GF-D8 (cell line): Measurements from ENCODE around the gene NDUFA6.
"Not testable (repeated sequence)": the region's sequence is repeated elsewhere in the genome, so short reads cannot be mapped to it uniquely, and the experiment has no call there.

Experiments used
- DNase-seq: peaks from one replicate; lab custom pipeline; 2025; lab: John Stamatoyannopoulos, UW

The NDUFA6 gene

DNA sequence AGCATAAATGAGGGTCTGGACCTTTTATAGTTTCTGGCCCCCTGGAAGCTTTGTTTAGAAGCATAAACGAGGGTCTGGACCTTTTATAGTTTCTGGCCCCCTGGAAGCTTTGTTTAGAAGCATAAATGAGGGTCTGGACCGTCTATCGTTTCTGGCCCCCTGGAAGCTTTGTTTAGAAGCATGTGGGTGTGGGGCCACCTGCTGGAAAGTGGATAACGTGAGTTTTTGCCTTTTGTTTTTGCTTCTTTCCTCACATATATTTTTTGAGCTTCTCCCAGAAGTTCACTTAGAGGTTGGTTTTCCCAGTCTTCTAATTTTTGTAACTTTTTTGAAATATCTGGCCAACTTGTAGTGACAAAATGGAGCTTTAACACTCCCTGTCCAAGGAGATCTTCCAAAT, 22.2 kb upstream of the NDUFA6 start:
- DNase-seq: not testable (repeated sequence)

GRCh38 chr22:42111798-42112197, 21.2 kb upstream of the NDUFA6 start:
- DNase-seq: no peak

DNA sequence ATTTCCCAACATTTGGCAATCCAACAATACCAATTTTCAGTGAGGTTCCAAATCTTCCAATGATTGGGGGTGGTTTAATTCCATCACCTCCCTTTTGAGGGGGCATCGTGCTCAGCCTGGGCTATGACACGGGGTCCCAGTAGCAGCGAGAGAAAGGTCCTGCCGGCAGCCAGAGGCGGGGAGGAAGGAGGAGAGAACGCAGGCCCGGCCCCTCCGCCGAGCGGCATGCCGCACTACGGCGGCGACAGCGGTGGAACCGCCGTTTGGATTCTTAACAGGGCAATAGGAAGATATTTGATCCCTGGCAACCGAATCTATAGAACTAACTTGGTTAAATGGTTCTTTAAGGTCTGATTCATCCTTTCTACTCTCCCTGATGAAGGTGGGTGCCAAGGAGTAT, 18.3 kb upstream of the NDUFA6 start:
- DNase-seq: no peak

GRCh38 chr22:42104332-42104860, 13.8 kb upstream of the NDUFA6 start:
- not testable (repeated sequence) for DNase-seq

- DNase-seq: no peak
These were observed 10.6 kb upstream of the NDUFA6 start for GRCh38 chr22:42101199-42101598.

DNA sequence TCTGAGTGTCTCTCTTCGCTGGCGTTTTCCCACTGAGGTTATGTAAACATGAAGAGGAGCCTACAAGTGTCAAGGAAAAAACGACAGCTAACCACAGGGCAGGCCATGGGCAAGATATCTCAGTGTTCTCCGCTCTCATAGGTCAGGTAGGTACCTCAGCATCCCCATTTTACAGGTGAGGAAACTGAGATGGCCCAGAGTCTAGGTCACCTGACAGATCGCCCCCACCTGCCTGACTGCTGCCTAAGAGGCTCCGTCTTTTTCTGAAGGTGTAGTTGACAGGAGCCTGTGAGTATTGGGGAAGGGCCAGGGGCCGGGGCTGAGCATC, 847 bp upstream of the NDUFA6 start:
- no peak for DNase-seq

GRCh38 chr22:42086051-42086450, 4.5 kb downstream of the NDUFA6 start:
- no peak for DNase-seq

DNA sequence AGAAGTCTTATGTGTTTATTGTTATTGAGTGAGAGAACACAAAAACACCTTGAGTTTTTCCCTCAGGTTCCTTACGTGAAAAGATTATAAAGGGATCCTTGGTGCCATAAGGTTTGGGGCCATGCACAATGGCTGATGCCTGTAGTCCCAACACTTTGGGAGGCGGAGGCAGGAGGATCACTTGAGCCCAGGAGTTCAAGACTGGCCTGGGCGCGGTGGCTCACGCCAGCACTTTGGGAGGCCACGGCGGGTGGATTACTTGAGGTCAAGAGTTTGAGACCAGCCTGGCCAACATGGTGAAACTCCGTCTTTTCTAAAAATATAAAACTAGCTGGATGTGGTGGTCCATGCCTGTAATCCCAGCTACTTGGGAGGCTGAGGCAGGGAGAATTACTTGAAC, 5.7 kb downstream of the NDUFA6 start:
- no peak for DNase-seq

GRCh38 chr22:42083119-42083518, 7.5 kb downstream of the NDUFA6 start:
- no peak for DNase-seq

GRCh38 chr22:42080287-42080686, 10.3 kb downstream of the NDUFA6 start:
- DNase-seq: no peak

DNA sequence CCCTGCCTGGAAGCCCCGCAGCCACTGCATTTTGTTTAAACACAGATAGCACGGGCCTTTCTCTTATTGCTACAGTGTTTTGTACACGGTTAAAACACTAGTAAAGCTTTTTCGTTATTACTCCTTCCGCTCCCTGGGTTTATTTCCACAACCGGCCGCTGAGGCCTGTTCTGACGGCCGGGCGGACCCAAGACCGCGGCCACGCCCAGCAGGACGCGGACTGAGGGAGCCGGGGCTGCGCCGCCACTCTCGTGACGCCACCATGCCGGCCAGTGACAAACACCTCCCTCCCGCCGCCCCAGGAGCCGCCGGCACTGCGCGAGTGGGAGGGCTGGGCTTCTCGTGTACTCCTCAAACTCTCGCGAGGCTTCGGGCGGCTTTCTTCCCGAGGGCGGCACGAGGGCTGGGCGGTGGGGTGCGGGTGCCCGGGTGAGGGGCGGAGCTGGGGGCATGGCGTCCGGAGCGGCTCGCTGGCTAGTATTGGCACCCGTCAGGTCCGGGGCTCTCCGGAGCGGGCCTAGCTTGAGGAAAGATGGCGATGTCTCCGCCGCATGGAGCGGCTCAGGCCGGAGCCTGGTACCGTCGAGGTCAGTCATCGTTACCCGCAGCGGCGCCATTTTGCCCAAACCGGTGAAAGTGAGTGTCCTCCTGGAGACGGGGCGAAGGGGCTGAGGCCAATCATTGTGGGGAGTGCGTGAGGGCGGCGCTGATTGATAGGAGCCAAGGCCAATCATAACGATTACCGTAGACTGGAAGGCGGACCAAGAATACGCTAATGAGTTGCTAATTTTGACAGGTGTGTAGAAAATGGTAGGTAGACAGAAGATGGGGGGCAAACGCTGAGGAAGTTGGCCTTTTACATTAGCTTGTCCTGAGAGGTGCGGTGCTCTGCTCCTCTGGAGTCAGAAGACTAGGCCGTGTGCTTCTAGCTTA, 11.0 kb downstream of the NDUFA6 start, which contains the start of gene SMDT1:
TSS of gene SMDT1 (plus strand) at position 382 of the 933 bp plus-strand sequence. CDS start at position 451, 69 bp downstream.
- peak; percentile 88 for DNase-seq

DNA sequence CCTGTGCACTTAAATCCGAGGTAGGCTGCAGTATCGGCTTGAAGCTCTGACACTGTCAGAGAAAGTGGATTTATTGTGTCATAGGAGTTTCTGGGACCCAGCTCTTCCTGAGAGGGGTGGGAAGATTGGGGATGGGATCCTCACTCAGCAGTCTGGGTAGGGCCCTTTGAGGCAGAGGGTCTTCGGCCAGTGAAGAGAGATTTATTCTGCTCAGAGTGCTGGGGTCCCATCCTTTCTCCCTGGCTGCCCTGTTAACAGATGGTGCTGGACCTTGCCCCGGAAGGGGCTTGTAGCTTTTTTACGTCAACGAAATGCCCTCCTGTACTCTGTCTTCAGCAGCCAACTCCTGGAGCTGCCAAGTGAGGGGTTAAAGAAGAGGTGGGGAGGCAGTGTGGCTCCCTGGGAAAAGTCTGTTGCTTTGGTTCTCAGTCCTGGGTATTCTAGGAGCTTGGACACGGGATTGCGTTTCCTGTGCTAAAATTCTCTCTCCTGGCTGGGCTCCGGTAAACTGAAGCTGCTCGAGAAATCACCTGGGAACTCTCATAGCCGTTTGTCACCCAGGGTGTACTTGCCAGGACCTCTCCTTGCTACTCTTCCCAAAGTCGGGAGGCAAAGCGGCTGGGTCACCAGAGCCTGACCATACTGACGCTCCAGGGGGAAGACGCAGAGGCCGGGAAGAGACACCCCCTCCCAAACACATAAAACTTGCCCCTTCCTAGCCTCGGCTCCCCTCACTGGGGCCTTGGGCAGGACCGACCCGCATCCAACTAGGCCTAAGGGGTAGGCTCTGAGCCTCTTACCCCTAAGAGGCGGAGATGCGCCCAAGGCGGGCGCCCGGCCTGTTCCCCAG, 11.9 kb downstream of the NDUFA6 start:
- no peak for DNase-seq

- DNase-seq: no peak
These were observed 13.0 kb downstream of the NDUFA6 start for GRCh38 chr22:42077486-42078125.

DNA sequence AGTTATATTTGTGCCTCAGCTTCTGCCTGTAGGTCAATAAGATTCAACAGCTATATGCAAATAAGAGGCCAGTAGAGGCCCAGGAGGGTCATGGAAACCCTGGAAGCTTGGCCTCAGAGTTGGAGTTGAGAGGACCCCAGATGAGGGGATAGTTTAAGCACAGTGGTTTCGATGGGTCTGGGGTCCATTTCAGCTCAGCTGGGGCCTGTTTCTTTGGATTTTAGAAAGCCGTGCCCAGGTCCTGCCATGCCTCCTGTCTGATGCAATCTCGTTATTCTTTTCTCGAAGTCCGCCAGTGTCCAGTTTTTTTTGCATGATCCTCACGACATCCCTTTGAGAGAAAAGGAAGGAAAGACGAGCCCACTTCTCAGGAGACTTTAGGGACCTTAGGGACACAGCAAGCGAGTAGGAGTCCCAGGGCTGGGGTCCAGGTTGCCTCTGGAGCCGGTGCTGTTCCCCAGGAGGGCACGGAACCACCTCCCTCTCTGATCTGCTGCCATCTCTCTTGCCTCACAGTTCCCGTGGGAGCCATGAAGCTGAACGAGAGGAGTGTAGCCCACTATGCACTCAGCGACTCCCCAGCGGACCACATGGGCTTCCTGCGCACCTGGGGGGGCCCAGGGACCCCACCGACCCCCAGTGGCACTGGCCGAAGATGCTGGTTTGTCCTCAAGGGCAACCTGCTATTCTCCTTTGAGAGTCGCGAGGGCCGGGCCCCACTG, 13.6 kb downstream of the NDUFA6 start:
- no peak for DNase-seq

DNA sequence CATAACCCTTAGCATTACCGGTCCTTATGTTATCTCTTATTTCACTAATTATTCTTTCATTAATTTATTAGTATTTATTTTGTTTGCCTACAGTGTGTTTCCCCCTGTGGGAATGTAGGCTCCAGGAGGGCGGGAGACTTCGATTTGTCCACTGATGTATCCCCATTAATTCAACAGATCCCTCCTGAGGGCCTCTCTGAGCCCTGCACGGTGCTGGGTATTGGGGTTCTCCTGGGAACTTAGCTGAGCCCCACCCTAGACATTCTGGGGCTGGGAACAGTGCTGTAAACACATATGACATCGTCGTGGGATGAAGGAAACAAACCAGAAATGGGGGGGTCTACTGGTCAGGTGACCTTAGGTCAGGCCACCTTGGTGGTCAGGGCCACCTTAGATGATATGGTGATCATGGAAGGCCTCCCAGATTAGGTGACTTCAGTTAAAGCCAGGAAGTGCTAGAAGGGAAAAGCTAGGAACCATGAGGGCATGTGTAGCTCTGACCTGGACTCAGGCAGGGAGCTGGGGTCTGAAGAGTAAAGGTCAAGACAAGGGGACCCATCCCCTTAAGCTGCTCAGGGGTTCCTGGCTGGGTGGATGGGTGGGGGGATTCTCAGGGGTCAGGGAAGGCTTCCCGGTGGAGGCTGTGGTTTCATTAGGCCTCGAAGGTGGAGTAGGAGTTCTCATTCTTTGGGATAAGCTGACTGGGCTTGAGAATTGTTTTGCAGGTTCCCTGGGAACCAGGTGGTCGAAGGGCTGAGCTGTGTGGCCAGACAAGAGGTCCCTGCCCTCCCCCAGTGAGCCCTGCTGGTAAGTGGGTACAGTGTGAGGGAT, 15.5 kb downstream of the NDUFA6 start:
- no peak for DNase-seq

- no peak for DNase-seq
These were observed 16.3 kb downstream of the NDUFA6 start, which contains the start of gene PHETA2 for GRCh38 chr22:42074132-42074811. Gene PHETA2 (plus strand): TSS chr22:42074248. CDS start chr22:42077294, 3,046 bp downstream.

GRCh38 chr22:42073621-42074041, 16.9 kb downstream of the NDUFA6 start:
- DNase-seq: no peak

DNA sequence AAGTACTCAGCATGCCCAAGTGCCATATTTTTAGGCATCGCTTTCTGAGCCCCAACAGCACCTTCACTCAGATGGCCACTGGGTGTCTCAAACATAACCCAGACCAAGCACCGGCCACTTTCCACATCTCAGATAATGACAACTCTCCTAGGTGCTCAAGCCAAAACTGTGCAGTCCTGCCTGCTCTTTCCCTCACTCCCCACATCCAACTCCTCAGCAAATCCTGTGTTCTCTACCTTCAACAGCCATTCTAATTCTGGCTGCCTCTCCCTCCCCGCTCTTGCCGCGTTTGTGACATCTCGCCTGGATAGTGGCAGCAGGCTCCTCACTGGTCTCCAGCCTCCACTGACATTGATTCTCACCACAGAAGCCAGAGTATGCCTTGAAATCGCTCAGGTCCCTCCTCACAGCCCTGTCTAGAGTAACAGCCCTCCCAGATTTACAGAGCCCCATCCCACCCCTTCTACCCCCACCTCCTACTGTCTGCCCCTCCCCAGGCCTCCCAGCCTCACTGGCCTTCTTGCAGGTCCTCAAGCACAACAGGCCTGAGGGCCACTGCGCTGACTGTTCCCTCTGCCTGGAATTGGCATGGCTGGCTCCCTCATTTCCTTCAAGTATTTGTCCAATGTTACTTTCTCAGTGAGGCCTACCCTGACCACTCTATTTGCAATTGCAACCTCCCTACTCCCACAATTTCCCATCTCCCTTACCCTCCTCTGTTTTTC, 17.8 kb downstream of the NDUFA6 start:
- DNase-seq: no peak

DNA sequence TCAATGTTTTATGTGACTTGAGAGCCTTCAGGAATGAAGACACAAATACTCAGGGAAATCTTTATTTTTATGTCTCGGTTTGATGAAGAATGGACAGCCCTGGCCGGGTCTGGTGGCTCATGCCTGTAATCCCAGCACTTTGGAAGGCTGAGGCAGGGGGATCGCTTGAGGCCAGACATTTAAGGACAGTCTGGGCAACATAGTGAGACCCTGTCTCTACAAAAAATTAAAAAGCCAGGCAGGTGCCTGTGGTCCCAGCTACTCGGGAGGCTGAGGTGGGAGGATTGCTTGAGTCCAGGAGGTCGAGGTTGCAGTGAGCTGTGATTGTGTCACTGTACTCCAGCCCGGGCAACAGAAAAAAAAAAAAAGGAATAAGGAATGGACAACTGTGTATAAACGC, 19.1 kb downstream of the NDUFA6 start:
- DNase-seq: not testable (repeated sequence)
